Activated T-cell treated with anti-CD3 and anti-CD28 coated beads, Interleukin-2, amount 50 U/mL, for 4 hours (primary cell): ENCODE results near the gene ZSWIM6. TPM values are rescaled to one million over a fixed set of nuclear protein-coding genes. Genes with fewer than 3 reads are reported as not detected.

ENCODE experiments used
- ATAC-seq, 2 donors: fragments of 200-7000 bp; cut with Tn5 transposase; one replicate each; pipeline ENCODE4 v1.10.0; 2021
- DNase-seq: peaks from one replicate; pipeline ENCODE4 v3.0.0-alpha.2; 2020
- H3K27me3 Mint-ChIP-seq: one replicate; pipeline ENCODE4 v1.8.0; 2021; ENCODE audit warnings: low read depth, mixed read lengths
- H3K36me3 Mint-ChIP-seq: one replicate; pipeline ENCODE4 v1.8.0; 2022; ENCODE audit warnings: mixed read lengths; ENCODE audit not compliant: insufficient read depth
- H3K4me1 Mint-ChIP-seq: one replicate; pipeline ENCODE4 v1.8.0; 2021; ENCODE audit warnings: low read depth, mixed read lengths
- H3K4me3 Mint-ChIP-seq: one replicate; pipeline ENCODE4 v1.8.0; 2021; ENCODE audit warnings: mild to moderate bottlenecking, moderate library complexity, mixed read lengths
- H3K9me3 Mint-ChIP-seq: one replicate; pipeline ENCODE4 v1.8.0; 2021; ENCODE audit warnings: mixed read lengths
- total RNA-seq, 3 donors: library from RNA; stranded (reverse); gene quantifications; one replicate each; pipeline ENCODE4 v1.2.1, GENCODE V29; 2021

The ZSWIM6 gene
- total RNA-seq, 3 donors from 2014 or later: 5.4 to 6.9 (median 5.8) TPM

- no peak overlapping the region for H3K4me3 Mint-ChIP-seq
- peaks cover 3% of the 10 kb centered on the region for H3K36me3 Mint-ChIP-seq
- no peaks in the 10 kb centered on the region for H3K27me3 Mint-ChIP-seq
- ATAC-seq: no peak
- H3K4me1 Mint-ChIP-seq: peaks cover 14% of the 10 kb centered on the region
- no peak for DNase-seq
- no peaks in the 10 kb centered on the region for H3K9me3 Mint-ChIP-seq
Observed at GRCh38 chr5:61461926-61462325, 129.9 kb downstream of the ZSWIM6 start.

GRCh38 chr5:61463596-61463995, 131.5 kb downstream of the ZSWIM6 start:
- DNase-seq: no peak
- no peaks in the 10 kb centered on the region for H3K9me3 Mint-ChIP-seq
- peaks cover 3% of the 10 kb centered on the region for H3K36me3 Mint-ChIP-seq
- ATAC-seq: no peak
- no peak overlapping the region for H3K4me3 Mint-ChIP-seq
- H3K27me3 Mint-ChIP-seq: no peaks in the 10 kb centered on the region
- peaks cover 14% of the 10 kb centered on the region for H3K4me1 Mint-ChIP-seq

GRCh38 chr5:61464512-61464911, 132.5 kb downstream of the ZSWIM6 start:
- no peaks in the 10 kb centered on the region for H3K27me3 Mint-ChIP-seq
- ATAC-seq (no peak), DNase-seq (no peak)
- H3K36me3 Mint-ChIP-seq: no peaks in the 10 kb centered on the region
- no peak overlapping the region for H3K4me3 Mint-ChIP-seq
- H3K9me3 Mint-ChIP-seq: no peaks in the 10 kb centered on the region
- peaks cover 11% of the 10 kb centered on the region for H3K4me1 Mint-ChIP-seq

GRCh38 chr5:61465066-61465465, 133.0 kb downstream of the ZSWIM6 start:
- H3K4me1 Mint-ChIP-seq: peaks cover 14% of the 10 kb centered on the region
- no peaks in the 10 kb centered on the region for H3K36me3 Mint-ChIP-seq
- ATAC-seq (no peak), DNase-seq (no peak)
- H3K4me3 Mint-ChIP-seq: no peak overlapping the region
- H3K27me3 Mint-ChIP-seq: no peaks in the 10 kb centered on the region
- H3K9me3 Mint-ChIP-seq: no peaks in the 10 kb centered on the region

DNA sequence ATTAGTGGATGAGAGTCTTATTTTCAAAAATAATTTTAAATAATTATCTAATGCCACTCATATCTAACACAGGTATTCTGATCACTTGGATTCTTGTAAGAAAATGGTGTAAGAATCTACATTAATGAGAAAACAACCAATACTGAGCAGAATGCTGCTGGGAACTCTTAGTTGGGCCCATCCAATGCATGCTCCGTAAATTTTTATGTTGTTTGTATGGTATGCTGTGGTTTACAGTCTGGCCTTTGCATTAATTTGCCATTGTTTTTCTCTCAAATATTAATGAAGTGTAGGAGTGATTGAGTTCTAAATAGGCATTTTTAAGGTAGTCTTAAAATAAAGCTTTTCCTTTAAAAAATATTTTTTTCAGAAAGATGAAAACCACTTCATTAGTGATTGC, 133.4 kb downstream of the ZSWIM6 start:
- H3K4me1 Mint-ChIP-seq: peaks cover 14% of the 10 kb centered on the region

DNA sequence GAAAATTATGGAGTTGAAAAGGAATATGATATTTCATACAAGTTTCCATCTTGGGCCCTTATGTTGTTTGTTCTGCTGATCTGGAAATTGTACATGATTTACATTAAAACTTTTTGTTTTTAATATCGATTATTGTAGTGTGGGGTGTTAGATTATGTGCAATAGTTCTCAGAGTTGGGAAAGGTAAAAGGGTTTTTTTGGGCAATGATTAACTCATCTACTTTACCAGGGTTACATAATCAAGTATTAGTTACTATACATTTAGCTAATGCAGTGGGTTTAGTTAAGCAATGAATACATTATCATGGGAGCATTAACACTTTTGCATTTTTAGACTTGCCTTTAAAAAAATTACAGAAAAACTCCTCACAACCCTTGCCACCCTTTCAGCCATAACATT, 134.0 kb downstream of the ZSWIM6 start:
- Mint-ChIP-seq H3K9me3 (no peaks in the 10 kb centered on the region), H3K4me1 (peaks cover 17% of the 10 kb centered on the region), H3K4me3 (no peak overlapping the region), H3K27me3 (no peaks in the 10 kb centered on the region), H3K36me3 (no peaks in the 10 kb centered on the region)
- ATAC-seq (no peak), DNase-seq (no peak)

More for the DNA sequence above, 133.4 kb downstream of the ZSWIM6 start:
- H3K36me3 Mint-ChIP-seq: no peaks in the 10 kb centered on the region
- ATAC-seq (no peak), DNase-seq (no peak)
- H3K4me3 Mint-ChIP-seq: no peak overlapping the region
- no peaks in the 10 kb centered on the region for H3K27me3 Mint-ChIP-seq
- H3K9me3 Mint-ChIP-seq: no peaks in the 10 kb centered on the region

GRCh38 chr5:61467766-61468482, 135.9 kb downstream of the ZSWIM6 start:
- no peaks in the 10 kb centered on the region for H3K9me3 Mint-ChIP-seq
- no peak for ATAC-seq
- DNase-seq: no peak
- no peaks in the 10 kb centered on the region for H3K27me3 Mint-ChIP-seq
- peaks cover 30% of the 10 kb centered on the region for H3K4me1 Mint-ChIP-seq
- H3K36me3 Mint-ChIP-seq: peaks cover 4% of the 10 kb centered on the region
- no peak overlapping the region for H3K4me3 Mint-ChIP-seq

DNA sequence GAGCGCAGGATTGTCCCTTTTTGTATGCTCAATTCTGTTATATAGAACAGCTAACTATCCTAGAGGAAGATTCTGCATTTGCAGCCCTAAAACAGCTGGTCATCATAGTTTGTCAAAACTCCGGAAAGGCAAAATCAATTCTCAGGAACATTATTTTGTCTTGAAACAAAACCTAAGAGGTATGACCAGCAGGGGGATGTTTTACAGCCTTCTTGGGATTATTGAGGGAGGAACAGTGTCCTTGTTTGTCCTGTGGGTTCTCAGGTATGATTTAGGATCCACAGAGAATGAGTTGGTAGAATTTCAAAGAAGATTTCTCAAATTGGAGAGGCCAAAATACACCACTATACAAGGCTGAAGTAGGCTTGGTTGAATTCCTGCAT, 136.4 kb downstream of the ZSWIM6 start:
- Mint-ChIP-seq H3K36me3 (peaks cover 4% of the 10 kb centered on the region), H3K27me3 (no peaks in the 10 kb centered on the region), H3K4me1 (peaks cover 30% of the 10 kb centered on the region), H3K4me3 (no peak overlapping the region), H3K9me3 (no peaks in the 10 kb centered on the region)
- ATAC-seq (no peak), DNase-seq (no peak)

GRCh38 chr5:61471352-61471751, 139.3 kb downstream of the ZSWIM6 start:
- peaks cover 11% of the 10 kb centered on the region for H3K36me3 Mint-ChIP-seq
- no peaks in the 10 kb centered on the region for H3K9me3 Mint-ChIP-seq
- peaks cover 28% of the 10 kb centered on the region for H3K4me1 Mint-ChIP-seq
- H3K27me3 Mint-ChIP-seq: no peaks in the 10 kb centered on the region
- H3K4me3 Mint-ChIP-seq: no peak overlapping the region
- DNase-seq (no peak), ATAC-seq (no peak)

DNA sequence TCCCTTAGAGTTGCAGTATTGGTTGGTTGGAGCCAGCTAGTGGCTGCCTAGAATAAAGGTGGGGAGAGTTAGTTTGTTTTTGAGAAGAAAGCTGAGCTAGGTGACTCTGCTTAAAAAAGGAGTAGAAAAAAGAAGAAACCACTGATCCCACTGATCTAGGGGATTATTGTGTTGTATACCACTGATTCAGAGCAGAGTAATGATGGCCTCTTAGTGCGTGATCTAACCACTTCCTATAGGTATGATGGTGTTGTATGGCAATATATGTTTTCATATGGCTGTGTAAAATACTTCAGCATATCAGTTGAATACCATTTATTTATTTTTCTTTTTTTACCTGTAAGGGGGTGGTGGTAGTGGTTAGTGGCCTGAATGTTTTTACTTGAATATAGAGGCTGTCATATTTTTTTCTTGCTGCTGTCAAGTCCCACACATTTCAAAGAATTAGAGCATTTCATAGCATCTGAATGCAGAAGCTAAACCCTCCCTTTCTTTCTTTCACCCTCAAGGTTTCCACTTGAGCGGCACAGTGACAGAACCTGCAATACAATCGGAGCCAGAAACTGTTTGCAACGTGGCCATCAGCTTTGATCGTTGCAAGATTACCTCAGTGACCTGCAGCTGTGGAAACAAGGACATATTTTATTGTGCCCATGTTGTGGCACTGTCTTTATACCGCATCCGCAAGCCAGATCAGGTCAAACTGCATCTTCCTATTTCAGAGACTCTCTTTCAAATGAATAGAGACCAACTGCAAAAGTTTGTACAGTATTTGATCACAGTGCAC, 140.3 kb downstream of the ZSWIM6 start:
- H3K4me1 Mint-ChIP-seq: peaks cover 28% of the 10 kb centered on the region
- no peak for DNase-seq
- ATAC-seq: no peak

GRCh38 chr5:61474746-61475145, 142.7 kb downstream of the ZSWIM6 start:
- DNase-seq (no peak), ATAC-seq (no peak)
- Mint-ChIP-seq H3K36me3 (peaks cover 23% of the 10 kb centered on the region), H3K27me3 (no peaks in the 10 kb centered on the region), H3K4me3 (no peak overlapping the region), H3K9me3 (no peaks in the 10 kb centered on the region), H3K4me1 (peaks cover 28% of the 10 kb centered on the region)

More for the DNA sequence above, 140.3 kb downstream of the ZSWIM6 start:
- H3K9me3 Mint-ChIP-seq: no peaks in the 10 kb centered on the region
- H3K27me3 Mint-ChIP-seq: no peaks in the 10 kb centered on the region
- H3K36me3 Mint-ChIP-seq: peaks cover 16% of the 10 kb centered on the region
- H3K4me3 Mint-ChIP-seq: no peak overlapping the region

DNA sequence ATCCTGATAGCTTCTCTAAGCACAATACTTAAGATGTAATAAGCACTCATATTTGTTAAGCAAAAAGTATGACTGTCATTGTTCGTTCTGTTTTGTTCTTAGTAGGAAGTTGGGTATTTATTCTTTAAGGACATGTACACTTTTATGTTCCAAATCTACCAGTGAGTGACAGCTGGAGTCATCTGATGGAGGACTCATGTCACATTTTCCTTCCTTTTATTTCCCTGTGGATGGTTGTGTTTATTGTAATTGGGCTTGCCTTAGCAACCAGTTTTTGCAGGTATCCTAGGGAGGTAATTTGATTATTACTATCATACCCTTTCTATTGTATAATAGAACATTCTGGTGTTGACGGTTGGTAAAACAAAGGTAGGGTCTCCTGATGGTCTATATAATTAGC, 145.7 kb downstream of the ZSWIM6 start:
- peaks cover 5% of the 10 kb centered on the region for H3K4me1 Mint-ChIP-seq
- no peak overlapping the region for H3K4me3 Mint-ChIP-seq
- peaks cover 24% of the 10 kb centered on the region for H3K36me3 Mint-ChIP-seq
- H3K27me3 Mint-ChIP-seq: no peaks in the 10 kb centered on the region
- DNase-seq (no peak), ATAC-seq (no peak)
- H3K9me3 Mint-ChIP-seq: no peaks in the 10 kb centered on the region

- no peaks in the 10 kb centered on the region for H3K4me1 Mint-ChIP-seq
- no peaks in the 10 kb centered on the region for H3K27me3 Mint-ChIP-seq
- DNase-seq (no peak), ATAC-seq (no peak)
- no peak overlapping the region for H3K4me3 Mint-ChIP-seq
- peaks cover 24% of the 10 kb centered on the region for H3K36me3 Mint-ChIP-seq
- no peaks in the 10 kb centered on the region for H3K9me3 Mint-ChIP-seq
Observed at GRCh38 chr5:61479850-61480614, 148.0 kb downstream of the ZSWIM6 start.

DNA sequence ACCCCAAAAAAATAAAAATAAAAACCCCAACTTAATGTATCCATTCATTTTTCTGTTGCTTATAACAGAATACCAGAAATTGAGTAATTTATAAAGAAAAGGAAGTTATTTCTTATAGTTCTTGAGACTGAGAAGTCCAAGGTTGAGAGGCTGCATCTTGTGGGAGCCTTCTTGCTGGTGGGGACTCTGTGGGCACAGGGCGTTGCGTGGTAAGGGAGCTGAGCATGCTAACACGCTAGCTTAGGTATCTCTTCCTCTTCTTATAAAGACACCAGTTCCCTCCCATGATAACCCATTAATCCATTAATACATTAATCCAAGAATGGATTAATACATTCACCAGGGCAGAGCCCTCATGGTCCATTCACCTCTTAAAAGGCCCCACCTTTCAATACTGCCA, 150.9 kb downstream of the ZSWIM6 start:
- DNase-seq (no peak), ATAC-seq (no peak)
- Mint-ChIP-seq H3K9me3 (no peaks in the 10 kb centered on the region), H3K27me3 (no peaks in the 10 kb centered on the region), H3K4me1 (peaks cover 6% of the 10 kb centered on the region), H3K36me3 (peaks cover 25% of the 10 kb centered on the region), H3K4me3 (no peak overlapping the region)
